A549 (cell line): Measurements from ENCODE around the gene MAPK13. TPM values are rescaled to one million over a fixed set of nuclear protein-coding genes. Genes with fewer than 3 reads are reported as not detected.
A peak's percentile ranks its signal among the peaks of the same experiment; 100 is the strongest.
"Not testable (repeated sequence)": the region's sequence is repeated elsewhere in the genome, so short reads cannot be mapped to it uniquely, and the experiment has no call there.

Experiments
- ATAC-seq, 2 experiments: fragments of 200-7000 bp in 1 of 2; fragments of >200 bp in 1 of 2; cut with Nextera tagmentation in 1 of 2; cut with Tn5 transposase in 1 of 2; 3 replicates each; pipeline versions ENCODE4 v1.8.0 to v1.9.1; 2018 to 2020; ENCODE audit warnings: mild to moderate bottlenecking in 1 of 2, moderate library complexity in 1 of 2
- CTCF ChIA-PET: fragments of 300-600 bp; sonication (Branson Sonifier 250); formaldehyde crosslinking; extraction: SDS; loops from one replicate; lab custom pipeline; 2021; ENCODE audit warnings: antibody characterized with exemption, inconsistent platforms; lab: Yijun Ruan, JAX
- POLR2A ChIA-PET: fragments of 350-600 bp; formaldehyde crosslinking; extraction: SDS; loops from one replicate; lab custom pipeline; 2021; ENCODE audit warnings: antibody characterized with exemption, inconsistent platforms; lab: Yijun Ruan, JAX
- DNase-seq, 2 experiments: peaks; one replicate each; pipeline versions ENCODE4 v3.0.0 to v3.0.0-alpha.2; 2011 to 2016; ENCODE audit warnings: low read depth in 1 of 2, low spot score in 1 of 2
- FAIRE-seq: peaks from 2 replicates; lab custom pipeline; 2011; peaks lifted over from hg19 to GRCh38; lab: Jason Lieb, UNC
- H3K27ac ChIP-seq, 2 experiments: fragments of >200 bp; sonication (Bioruptor Twin); formaldehyde crosslinking; 3 replicates each; pipeline ENCODE4 v1.5.1; 2016 to 2017
- H3K4me1 ChIP-seq: fragments of >200 bp; sonication (Bioruptor Twin); formaldehyde crosslinking; 3 replicates; pipeline ENCODE4 v1.6.1; 2016
- H3K4me2 ChIP-seq: fragments of >200 bp; sonication (Bioruptor Twin); formaldehyde crosslinking; 3 replicates; pipeline ENCODE4 v1.6.1; 2016
- H3K4me3 ChIP-seq: fragments of >200 bp; sonication (Bioruptor Twin); formaldehyde crosslinking; 3 replicates; pipeline ENCODE4 v1.5.1; 2016
- H3K9me3 ChIP-seq: fragments of >200 bp; sonication (Bioruptor Twin); formaldehyde crosslinking; 3 replicates; pipeline ENCODE4 v1.6.1; 2016
- CEBPB ChIP-seq, 2 experiments: fragments of >200 bp in 1 of 2; sonication (Bioruptor Twin) in 1 of 2; formaldehyde crosslinking in 1 of 2; IDR thresholded peaks; 2 replicates each; pipeline ENCODE4 v1.6.1; 2012 to 2016
- CHD4 ChIP-seq: fragments of 200-600 bp; sonication (generic); IDR thresholded peaks from 2 replicates; pipeline ENCODE4 v1.6.1; 2016; ENCODE audit warnings: antibody characterized with exemption, mild to moderate bottlenecking, borderline replicate concordance
- GATA3 ChIP-seq: IDR thresholded peaks from 2 replicates; pipeline ENCODE4 v1.6.1; 2012; ENCODE audit warnings: borderline replicate concordance
- HOXB5 ChIP-seq: fragments of 250-450 bp; sonication (Bioruptor Pico); IDR thresholded peaks from 2 replicates; pipeline ENCODE4 v1.5.0; 2020; ENCODE audit warnings: mild to moderate bottlenecking, moderate library complexity
- JUN ChIP-seq, 2 experiments: fragments of >200 bp; sonication (Bioruptor Twin); formaldehyde crosslinking; IDR thresholded peaks; 2 replicates in 1 of 2; 3 replicates in 1 of 2; pipeline ENCODE4 v1.6.1; 2016 to 2017
- JUNB ChIP-seq: fragments of >200 bp; sonication (Bioruptor Twin); formaldehyde crosslinking; IDR thresholded peaks from 2 replicates; pipeline ENCODE4 v1.6.1; 2016
- KDM5A ChIP-seq: fragments of 200-600 bp; sonication (generic); IDR thresholded peaks from 2 replicates; pipeline ENCODE4 v1.6.1; 2016; ENCODE audit warnings: antibody characterized with exemption, mild to moderate bottlenecking
- MAFK ChIP-seq: fragments of 450-650 bp; IDR thresholded peaks from 2 replicates; pipeline ENCODE4 v1.6.1; 2014; ENCODE audit not compliant: partially characterized antibody
- MAZ ChIP-seq: fragments of 150-350 bp; IDR thresholded peaks from 2 replicates; pipeline ENCODE4 v1.6.1; 2014; ENCODE audit warnings: antibody characterized with exemption, low read depth, low read length, borderline replicate concordance
- MYC ChIP-seq: IDR thresholded peaks from 2 replicates; pipeline ENCODE4 v1.6.1; 2012; ENCODE audit warnings: mild to moderate bottlenecking, inconsistent platforms, low read length, improper control_type of control experiment, borderline replicate concordance
- PHF8 ChIP-seq: fragments of 200-600 bp; sonication (generic); IDR thresholded peaks from 2 replicates; pipeline ENCODE4 v1.6.1; 2016; ENCODE audit warnings: low read depth, mild to moderate bottlenecking, antibody characterized with exemption, moderate library complexity, borderline replicate concordance
- POLR2A ChIP-seq: IDR thresholded peaks from 2 replicates; pipeline ENCODE4 v1.6.1; 2012; ENCODE audit warnings: mild to moderate bottlenecking, low read length
- POLR2AphosphoS2 ChIP-seq: conservative IDR thresholded peaks from 2 replicates; pipeline ENCODE4 v1.6.1; 2012; ENCODE audit warnings: low read length, improper control_type of control experiment, inconsistent platforms
- RAD21 ChIP-seq, 2 experiments: fragments of >200 bp in 1 of 2; sonication (Bioruptor Twin) in 1 of 2; formaldehyde crosslinking in 1 of 2; IDR thresholded peaks in 1 of 2; conservative IDR thresholded peaks in 1 of 2; 2 replicates in 1 of 2; 3 replicates in 1 of 2; pipeline ENCODE4 v1.6.1; 2012 to 2018; ENCODE audit warnings: inconsistent platforms in 1 of 2
- RCOR1 ChIP-seq: fragments of 150-350 bp; IDR thresholded peaks from 2 replicates; pipeline ENCODE4 v1.6.1; 2014; ENCODE audit warnings: antibody characterized with exemption, low read length, low read depth
- RFX5 ChIP-seq: fragments of 450-650 bp; IDR thresholded peaks from 2 replicates; pipeline ENCODE4 v1.7.1; 2014; ENCODE audit warnings: antibody characterized with exemption, mild to moderate bottlenecking, moderate library complexity
- SMC3 ChIP-seq: fragments of >200 bp; sonication (Bioruptor Twin); formaldehyde crosslinking; IDR thresholded peaks from 3 replicates; pipeline ENCODE4 v1.6.1; 2018; ENCODE audit warnings: inconsistent platforms
- SREBF2 ChIP-seq: fragments of 450-650 bp; IDR thresholded peaks from 2 replicates; pipeline ENCODE4 v1.6.1; 2014; ENCODE audit warnings: mild to moderate bottlenecking, moderate library complexity
- TFCP2L1 ChIP-seq: fragments of 250-450 bp; sonication (Bioruptor Pico); IDR thresholded peaks from 2 replicates; pipeline ENCODE4 v1.5.0; 2021; ENCODE audit warnings: mild to moderate bottlenecking
- ZSCAN20 ChIP-seq: fragments of 250-450 bp; sonication (Bioruptor Pico); IDR thresholded peaks from 2 replicates; pipeline ENCODE4 v1.8.0; 2022; ENCODE audit warnings: mild to moderate bottlenecking, moderate library complexity
- WGBS: methylation state at CpG from one replicate; pipeline ENCODE4 v1.1.6; 2017; ENCODE audit errors: missing lambda C conversion rate; 5-methylcytosine and 5-hydroxymethylcytosine counted together
- polyA plus RNA-seq, 4 experiments: library from polyadenylated mRNA; depleted of rRNA in 3 of 4; stranded (reverse); fragments of >200 nt; fragmentation: RNase III in 1 of 4; extraction: RNeasy Plus Mini Kit Qiagen cat#74134 plus additional on column Dnase treatment in 1 of 4; gene quantifications; 2 replicates in 3 of 4; 3 replicates in 1 of 4; pipeline ENCODE4 v1.2.3, GENCODE V29; 2011 to 2017
- TF ChIP-seq, protein P1 (sequence below): fragments of >200 bp; sonication (Bioruptor Twin); formaldehyde crosslinking; IDR thresholded peaks from 3 replicates; pipeline ENCODE4 v1.5.1; 2016
- TF ChIP-seq, protein P2 (sequence below): fragments of 200-600 bp; sonication (generic); IDR thresholded peaks from 2 replicates; pipeline ENCODE4 v1.6.1; 2016; ENCODE audit warnings: antibody characterized with exemption, mild to moderate bottlenecking, moderate library complexity
- TF ChIP-seq, protein P3 (sequence below): IDR thresholded peaks from 2 replicates; pipeline ENCODE4 v1.6.1; 2012

MAPK13 gene
- polyA plus RNA-seq, 2 of the 4 experiments (the other 2 are of a cell fraction), result 0.45 to 0.63 TPM

- ChIA-PET CTCF (interaction anchor here (0.6 to 1.5 kb wide), 9 partner anchors 12 to 241 kb away, joined by 3 to 5 read pairs (median 3); no protein-coding TSS in a partner anchor), POLR2A (no interaction called here)
- Histone ChIP-seq H3K4me2 (peak overlapping the region; percentile 31; the same call in 2 of the 3 replicates), H3K9me3 (no peaks in the 10 kb centered on the region), H3K4me3 (no peak overlapping the region), H3K4me1 (peaks cover 23% of the 10 kb centered on the region), H3K27ac (peak overlapping the region in 1 of 2 experiments; percentile 59; a peak in 1 of 6 replicates)
- FAIRE-seq (no peak), DNase-seq (peak; percentile 55 to 73), ATAC-seq (peak; percentile 75 to 88)
- TF ChIP-seq JUN (IDR thresholded peaks at IDR 0.05), result no peak
- no peak for TF ChIP-seq ZSCAN20
- no peak for TF ChIP-seq MAFK
- TF ChIP-seq POLR2AphosphoS2, result no peak
- TF ChIP-seq RCOR1, result no peak
- TF ChIP-seq CEBPB (IDR thresholded peaks at IDR 0.05), result no peak
- TF ChIP-seq RAD21 (conservative IDR thresholded peaks at IDR 0.05 in 1 of 2, IDR thresholded peaks at IDR 0.05 in 1 of 2), result peak; percentile 56 to 61
- TF ChIP-seq, protein P1, sequence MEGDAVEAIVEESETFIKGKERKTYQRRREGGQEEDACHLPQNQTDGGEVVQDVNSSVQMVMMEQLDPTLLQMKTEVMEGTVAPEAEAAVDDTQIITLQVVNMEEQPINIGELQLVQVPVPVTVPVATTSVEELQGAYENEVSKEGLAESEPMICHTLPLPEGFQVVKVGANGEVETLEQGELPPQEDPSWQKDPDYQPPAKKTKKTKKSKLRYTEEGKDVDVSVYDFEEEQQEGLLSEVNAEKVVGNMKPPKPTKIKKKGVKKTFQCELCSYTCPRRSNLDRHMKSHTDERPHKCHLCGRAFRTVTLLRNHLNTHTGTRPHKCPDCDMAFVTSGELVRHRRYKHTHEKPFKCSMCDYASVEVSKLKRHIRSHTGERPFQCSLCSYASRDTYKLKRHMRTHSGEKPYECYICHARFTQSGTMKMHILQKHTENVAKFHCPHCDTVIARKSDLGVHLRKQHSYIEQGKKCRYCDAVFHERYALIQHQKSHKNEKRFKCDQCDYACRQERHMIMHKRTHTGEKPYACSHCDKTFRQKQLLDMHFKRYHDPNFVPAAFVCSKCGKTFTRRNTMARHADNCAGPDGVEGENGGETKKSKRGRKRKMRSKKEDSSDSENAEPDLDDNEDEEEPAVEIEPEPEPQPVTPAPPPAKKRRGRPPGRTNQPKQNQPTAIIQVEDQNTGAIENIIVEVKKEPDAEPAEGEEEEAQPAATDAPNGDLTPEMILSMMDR, result peak; percentile 41; the same call in 2 of the 3 replicates
- no peak for TF ChIP-seq SREBF2
- no peak for TF ChIP-seq JUNB
- no peak for TF ChIP-seq GATA3
- TF ChIP-seq POLR2A, result no peak
- TF ChIP-seq KDM5A, result no peak
- no peak for TF ChIP-seq TFCP2L1 (CRISPR knock-in tag)
- no peak for TF ChIP-seq CHD4
- no peak for TF ChIP-seq HOXB5
- TF ChIP-seq, protein P2, sequence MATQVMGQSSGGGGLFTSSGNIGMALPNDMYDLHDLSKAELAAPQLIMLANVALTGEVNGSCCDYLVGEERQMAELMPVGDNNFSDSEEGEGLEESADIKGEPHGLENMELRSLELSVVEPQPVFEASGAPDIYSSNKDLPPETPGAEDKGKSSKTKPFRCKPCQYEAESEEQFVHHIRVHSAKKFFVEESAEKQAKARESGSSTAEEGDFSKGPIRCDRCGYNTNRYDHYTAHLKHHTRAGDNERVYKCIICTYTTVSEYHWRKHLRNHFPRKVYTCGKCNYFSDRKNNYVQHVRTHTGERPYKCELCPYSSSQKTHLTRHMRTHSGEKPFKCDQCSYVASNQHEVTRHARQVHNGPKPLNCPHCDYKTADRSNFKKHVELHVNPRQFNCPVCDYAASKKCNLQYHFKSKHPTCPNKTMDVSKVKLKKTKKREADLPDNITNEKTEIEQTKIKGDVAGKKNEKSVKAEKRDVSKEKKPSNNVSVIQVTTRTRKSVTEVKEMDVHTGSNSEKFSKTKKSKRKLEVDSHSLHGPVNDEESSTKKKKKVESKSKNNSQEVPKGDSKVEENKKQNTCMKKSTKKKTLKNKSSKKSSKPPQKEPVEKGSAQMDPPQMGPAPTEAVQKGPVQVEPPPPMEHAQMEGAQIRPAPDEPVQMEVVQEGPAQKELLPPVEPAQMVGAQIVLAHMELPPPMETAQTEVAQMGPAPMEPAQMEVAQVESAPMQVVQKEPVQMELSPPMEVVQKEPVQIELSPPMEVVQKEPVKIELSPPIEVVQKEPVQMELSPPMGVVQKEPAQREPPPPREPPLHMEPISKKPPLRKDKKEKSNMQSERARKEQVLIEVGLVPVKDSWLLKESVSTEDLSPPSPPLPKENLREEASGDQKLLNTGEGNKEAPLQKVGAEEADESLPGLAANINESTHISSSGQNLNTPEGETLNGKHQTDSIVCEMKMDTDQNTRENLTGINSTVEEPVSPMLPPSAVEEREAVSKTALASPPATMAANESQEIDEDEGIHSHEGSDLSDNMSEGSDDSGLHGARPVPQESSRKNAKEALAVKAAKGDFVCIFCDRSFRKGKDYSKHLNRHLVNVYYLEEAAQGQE, result no peak
- TF ChIP-seq, protein P3, sequence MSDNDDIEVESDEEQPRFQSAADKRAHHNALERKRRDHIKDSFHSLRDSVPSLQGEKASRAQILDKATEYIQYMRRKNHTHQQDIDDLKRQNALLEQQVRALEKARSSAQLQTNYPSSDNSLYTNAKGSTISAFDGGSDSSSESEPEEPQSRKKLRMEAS, result no peak
- TF ChIP-seq RFX5, result no peak
- TF ChIP-seq PHF8, result no peak
- peak; percentile 58; the same call in 2 of the 3 replicates for TF ChIP-seq SMC3
- TF ChIP-seq MYC, result no peak
- no peak for TF ChIP-seq MAZ
- WGBS, result 47% methylated on average over 9 of the region's 10 CpGs
Observed at GRCh38 chr6:36123270-36124139, 6.8 kb upstream of the MAPK13 start.

DNA sequence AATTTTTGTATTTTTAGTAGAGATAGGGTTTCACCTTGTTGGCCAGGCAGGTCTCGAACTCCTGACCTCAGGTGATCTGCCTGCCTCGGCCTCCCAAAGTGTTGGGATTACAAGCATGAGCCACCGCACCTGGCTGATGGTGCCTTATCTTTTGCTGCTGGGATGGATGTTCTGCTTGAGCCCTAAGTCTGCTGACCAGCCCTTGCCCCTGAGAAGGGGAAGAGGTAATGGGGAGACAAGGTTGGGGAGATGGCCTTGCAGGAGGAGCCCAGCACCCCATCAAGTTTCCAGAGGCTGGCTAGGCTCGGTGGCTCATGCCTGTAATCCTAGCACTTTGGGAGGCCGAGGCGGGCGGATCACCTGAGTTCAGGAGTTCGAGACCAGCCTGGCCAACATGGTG is 6.0 kb upstream of the MAPK13 start:
- Histone ChIP-seq H3K27ac (peak overlapping the region in 1 of 2 experiments; percentile 59; a peak in 1 of 6 replicates), H3K4me2 (peak overlapping the region; percentile 31; the same call in 2 of the 3 replicates), H3K4me1 (peaks cover 23% of the 10 kb centered on the region)
- ATAC-seq, FAIRE-seq, DNase-seq, POLR2A ChIA-PET, H3K9me3 ChIP-seq, H3K4me3 ChIP-seq: not testable (repeated sequence)
- WGBS, result 50% methylated on average over 3 of the region's 8 CpGs
- CTCF ChIA-PET, result interaction anchor here (0.7 to 1.5 kb wide), 8 partner anchors 9 to 236 kb away, joined by 3 to 5 read pairs (median 3); no protein-coding TSS in a partner anchor
